Upper lobe of left lung (tissue), 6 donors: ENCODE measurements around the gene FNBP1L. TPM values are rescaled to one million over a fixed set of nuclear protein-coding genes. Genes with fewer than 3 reads are reported as not detected.
A peak's percentile ranks its signal among the peaks of the same experiment; 100 is the strongest.

ENCODE experiments used
- ATAC-seq, 2 donors: fragments of 200-7000 bp; cut with Tn5 transposase; one replicate each; pipeline ENCODE4 v1.9.1; 2022; ENCODE audit warnings: mild to moderate bottlenecking in 2 of 2, moderate library complexity in 2 of 2; ENCODE audit not compliant: low FRiP score in 2 of 2
- DNase-seq, 2 donors: peaks; one replicate each; pipeline ENCODE4 v3.0.0-alpha.2; 2019 to 2020
- H3K27ac ChIP-seq, 4 donors: fragments of 200-600 bp; sonication (generic); one replicate each; pipeline ENCODE4 v1.5.1; 2016 to 2019
- H3K27me3 ChIP-seq, 4 donors: fragments of 200-600 bp; sonication (generic); one replicate each; pipeline ENCODE4 v1.5.1; 2017 to 2019
- H3K36me3 ChIP-seq, 4 donors: fragments of 200-600 bp; sonication (generic); one replicate each; pipeline ENCODE4 v1.5.1; 2016 to 2019
- H3K4me1 ChIP-seq, 4 donors: fragments of 200-600 bp; sonication (generic); one replicate each; pipeline ENCODE4 v1.5.1; 2018 to 2019
- H3K4me3 ChIP-seq, 4 donors: fragments of 200-600 bp; sonication (generic); one replicate each; pipeline ENCODE4 v1.5.1; 2017 to 2019; ENCODE audit warnings: mild to moderate bottlenecking in 2 of 4, moderate library complexity in 1 of 4
- H3K9me3 ChIP-seq, 4 donors: fragments of 200-600 bp; sonication (generic); one replicate each; pipeline ENCODE4 v1.5.1; 2018 to 2019
- CTCF ChIP-seq, 6 experiments: fragments of 450-650 bp in 4 of 6; fragments of 200-600 bp in 2 of 6; sonication (generic) in 2 of 6; IDR thresholded peaks; one replicate each; pipeline ENCODE4 v1.5.1; 2016 to 2019; ENCODE audit warnings: antibody characterized with exemption in 6 of 6
- EP300 ChIP-seq, 4 donors: sonication (generic); formaldehyde crosslinking; IDR thresholded peaks; one replicate each; pipeline ENCODE4 v1.5.1; 2017; ENCODE audit warnings: antibody characterized with exemption in 4 of 4, control low read depth in 2 of 4
- POLR2A ChIP-seq, 4 donors: fragments of 450-650 bp; IDR thresholded peaks; one replicate each; pipeline ENCODE4 v1.5.1; 2016 to 2017; ENCODE audit warnings: antibody characterized with exemption in 4 of 4, mild to moderate bottlenecking in 2 of 4
- POLR2AphosphoS5 ChIP-seq, 2 donors: sonication (generic); formaldehyde crosslinking; IDR thresholded peaks; one replicate each; pipeline ENCODE4 v1.5.1; 2017; ENCODE audit warnings: antibody characterized with exemption in 2 of 2
- WGBS, 2 donors: methylation state at CpG; one replicate each; pipeline ENCODE4 v1.1.5; 2017 to 2018; 5-methylcytosine and 5-hydroxymethylcytosine counted together
- total RNA-seq, 6 donors: library from RNA; depleted of rRNA in 4 of 6; stranded (reverse); fragments of >200 nt in 4 of 6; gene quantifications; one replicate each; pipeline versions ENCODE4 v1.1.0 to v1.2.1, GENCODE V29; 2016 to 2021
- donor health status: DM: no; HTN: no; CAD: no; lungs with moderate emphysema.
- donor health status: DM: no; HTN: yes; CAD: no; lungs with severe emphysema.

FNBP1L gene
- total RNA-seq, 6 donors from 2014 or later = 28.5 to 84.0 (median 34.0) TPM

DNA sequence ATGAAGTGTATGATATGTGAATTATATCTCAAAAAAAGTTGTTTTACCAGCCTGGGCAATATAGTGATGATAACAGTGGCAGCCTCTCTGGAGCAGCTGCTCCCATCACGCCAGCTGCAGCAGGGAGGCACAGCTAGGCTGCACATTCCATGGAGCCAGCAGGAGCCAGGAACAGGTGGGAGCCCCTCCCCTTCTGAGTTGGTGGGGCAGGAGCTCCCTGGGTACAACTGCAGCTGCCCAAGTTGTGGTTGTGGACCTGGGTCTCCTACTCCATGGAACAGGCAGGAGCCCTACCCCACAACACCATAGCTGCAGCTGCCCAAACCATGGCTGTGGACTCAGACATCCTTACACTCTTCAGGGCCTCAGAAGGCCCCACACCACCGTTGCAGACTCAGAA is 21.7 kb upstream of the FNBP1L start:
- H3K9me3 ChIP-seq = no peaks in the 10 kb centered on the region
- H3K27me3 ChIP-seq = no peaks in the 10 kb centered on the region
- TF ChIP-seq POLR2AphosphoS5 (IDR thresholded peaks at IDR 0.05) = no peak
- TF ChIP-seq CTCF (IDR thresholded peaks at IDR 0.05) = no peak
- TF ChIP-seq EP300 (IDR thresholded peaks at IDR 0.05) = no peak
- no peak for TF ChIP-seq POLR2A (IDR thresholded peaks at IDR 0.05)
- peak in 1 of 2 donors; percentile 30 for ATAC-seq
- no peak overlapping the region for H3K27ac ChIP-seq
- H3K4me1 ChIP-seq = no peaks in the 10 kb centered on the region
- 89 to 96% methylated on average over 2 of the region's 2 CpGs for WGBS, 2 donors
- DNase-seq = peak in 1 of 2 donors; percentile 1
- no peak overlapping the region for H3K4me3 ChIP-seq
- no peaks in the 10 kb centered on the region for H3K36me3 ChIP-seq

- Histone ChIP-seq H3K27me3 (no peaks in the 10 kb centered on the region), H3K9me3 (no peaks in the 10 kb centered on the region), H3K4me1 (no peaks in the 10 kb centered on the region), H3K4me3 (no peak overlapping the region), H3K36me3 (no peaks in the 10 kb centered on the region), H3K27ac (no peak overlapping the region)
- DNase-seq (no peak), ATAC-seq (no peak)
- TF ChIP-seq POLR2A (IDR thresholded peaks at IDR 0.05) = no peak
- TF ChIP-seq CTCF (IDR thresholded peaks at IDR 0.05) = no peak
- TF ChIP-seq POLR2AphosphoS5 (IDR thresholded peaks at IDR 0.05) = no peak
- TF ChIP-seq EP300 (IDR thresholded peaks at IDR 0.05) = no peak
- WGBS, 2 donors = 89 to 100% methylated on average over 2 to 3 of the region's 3 CpGs
Observed at GRCh38 chr1:93427656-93428055, 20.3 kb upstream of the FNBP1L start.

- peak; percentile 45 to 75 for ATAC-seq
- Histone ChIP-seq H3K9me3 (no peaks in the 10 kb centered on the region), H3K27me3 (no peaks in the 10 kb centered on the region), H3K4me3 (no peak overlapping the region), H3K27ac (peak overlapping the region in 2 of 4 donors; percentile 31 to 59), H3K4me1 (no peaks in the 10 kb centered on the region), H3K36me3 (no peaks in the 10 kb centered on the region)
- WGBS, 2 donors = 60 to 63% methylated on average over 1 to 5 of the region's 5 CpGs
- DNase-seq = peak; percentile 67 to 70
- TF ChIP-seq POLR2AphosphoS5 (IDR thresholded peaks at IDR 0.05) = no peak
- peak in 1 of 4 donors; percentile 1 for TF ChIP-seq EP300 (IDR thresholded peaks at IDR 0.05)
- TF ChIP-seq CTCF (IDR thresholded peaks at IDR 0.05) = peak in 4 of 6 experiments; percentile 23 to 57 (median 31)
- TF ChIP-seq POLR2A (IDR thresholded peaks at IDR 0.05) = no peak
Observed at GRCh38 chr1:93433407-93433961, 14.4 kb upstream of the FNBP1L start.

- DNase-seq (no peak), ATAC-seq (no peak)
- Histone ChIP-seq H3K9me3 (no peaks in the 10 kb centered on the region), H3K36me3 (no peaks in the 10 kb centered on the region), H3K4me3 (no peak overlapping the region), H3K27me3 (no peaks in the 10 kb centered on the region), H3K4me1 (no peaks in the 10 kb centered on the region), H3K27ac (no peak overlapping the region)
- no peak for TF ChIP-seq EP300 (IDR thresholded peaks at IDR 0.05)
- TF ChIP-seq POLR2AphosphoS5 (IDR thresholded peaks at IDR 0.05) = no peak
- 61 to 80% methylated on average over 2 to 3 of the region's 3 CpGs for WGBS, 2 donors
Observed at GRCh38 chr1:93434088-93434487, 13.8 kb upstream of the FNBP1L start.

GRCh38 chr1:93434987-93435386 is 12.9 kb upstream of the FNBP1L start:
- Histone ChIP-seq H3K27me3 (no peaks in the 10 kb centered on the region), H3K4me1 (peaks cover 0 to 2% (median 0%) of the 10 kb centered on the region in 4 donors), H3K36me3 (no peaks in the 10 kb centered on the region), H3K9me3 (no peaks in the 10 kb centered on the region), H3K4me3 (no peak overlapping the region), H3K27ac (no peak overlapping the region)
- TF ChIP-seq CTCF (IDR thresholded peaks at IDR 0.05) (no peak), POLR2A (IDR thresholded peaks at IDR 0.05) (no peak), POLR2AphosphoS5 (IDR thresholded peaks at IDR 0.05) (no peak), EP300 (IDR thresholded peaks at IDR 0.05) (no peak)
- ATAC-seq (peak in 1 of 2 donors; percentile 10), DNase-seq (no peak)
- WGBS, 2 donors = 88 to 93% methylated on average over 3 to 5 of the region's 5 CpGs
